HPDE6-E6E7 (cell line): ENCODE measurements around the gene SATB2.

ENCODE experiments used
- DNase-seq: peaks from one replicate; pipeline ENCODE4 v3.0.0; 2011; ENCODE audit warnings: missing footprints; ENCODE audit errors: extremely low spot score

The SATB2 gene

DNA sequence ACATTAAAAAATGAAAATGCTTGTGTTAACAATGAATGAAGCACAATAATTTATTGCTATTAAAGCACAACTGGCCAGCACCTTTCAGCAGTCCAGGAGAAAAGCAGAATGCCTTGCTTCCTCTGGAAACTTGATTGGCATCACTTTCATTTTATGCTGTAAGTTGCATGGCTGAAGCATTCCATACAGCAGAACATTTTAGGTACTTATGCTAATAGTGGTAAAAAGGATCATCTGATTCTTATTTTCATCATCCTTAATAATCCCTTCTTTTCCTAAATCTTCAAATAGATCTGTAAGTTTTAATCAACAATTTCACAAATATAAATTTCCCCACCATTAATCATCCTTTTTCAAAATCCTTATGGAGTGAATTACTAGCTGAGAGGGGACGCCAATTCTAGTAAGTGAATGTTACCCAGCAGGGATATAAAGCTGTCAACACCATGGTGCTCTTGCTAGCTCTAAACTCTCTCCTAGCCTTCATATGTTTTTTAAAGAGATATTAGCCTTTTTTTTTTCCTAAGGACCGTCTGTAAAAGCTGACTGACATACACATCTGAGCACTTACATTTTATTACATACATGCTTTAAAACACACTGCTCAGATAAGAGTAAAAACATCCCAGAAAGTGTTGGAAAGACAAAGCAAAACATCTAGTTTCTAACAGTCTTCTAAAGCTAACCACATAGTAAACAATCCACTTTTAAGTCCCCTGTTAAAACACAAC lies 5.3 kb downstream of the SATB2 start:
- DNase-seq = no peak

DNA sequence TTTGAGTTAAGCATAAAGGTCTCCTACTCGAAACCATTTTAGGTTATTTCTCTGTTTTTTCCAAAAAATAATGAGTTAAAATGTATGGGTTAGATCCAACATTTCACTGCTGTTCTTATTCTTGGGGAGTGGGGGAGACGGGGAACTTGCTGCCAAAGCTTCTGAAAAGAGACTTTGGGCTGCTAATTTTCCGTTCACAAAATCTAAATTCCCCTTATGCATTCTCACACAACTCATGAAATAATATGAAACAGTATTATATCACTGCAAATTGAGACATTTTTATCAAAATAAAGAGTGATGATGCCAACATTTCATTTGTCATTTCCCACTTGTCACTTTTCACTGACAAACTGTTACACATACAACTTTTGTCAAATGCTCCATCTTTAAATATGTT lies 7.8 kb downstream of the SATB2 start:
- no peak for DNase-seq

DNA sequence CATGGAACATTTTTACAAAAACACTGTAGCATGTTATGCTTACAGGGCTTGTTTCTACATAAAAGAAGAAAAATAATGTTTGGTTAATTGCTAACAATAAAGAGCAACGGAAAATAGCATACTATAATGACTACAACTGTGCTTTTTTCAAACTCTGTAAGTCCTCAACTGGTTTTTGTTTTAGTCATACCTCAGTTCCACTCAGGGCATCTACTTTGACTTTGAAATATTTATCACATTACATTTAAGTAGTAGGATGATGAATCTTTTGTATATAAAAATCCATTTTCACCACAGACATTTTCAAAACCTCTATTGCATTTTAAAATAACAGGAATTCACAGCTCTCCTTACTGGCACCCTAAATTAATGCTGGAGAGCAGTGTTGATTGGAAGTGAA lies 8.3 kb downstream of the SATB2 start:
- DNase-seq = no peak

GRCh38 chr2:199446996-199447576 lies 10.7 kb downstream of the SATB2 start:
- DNase-seq = no peak

GRCh38 chr2:199444749-199445148 lies 13.0 kb downstream of the SATB2 start:
- DNase-seq = no peak

GRCh38 chr2:199443589-199444130 lies 14.1 kb downstream of the SATB2 start:
- DNase-seq = no peak

DNA sequence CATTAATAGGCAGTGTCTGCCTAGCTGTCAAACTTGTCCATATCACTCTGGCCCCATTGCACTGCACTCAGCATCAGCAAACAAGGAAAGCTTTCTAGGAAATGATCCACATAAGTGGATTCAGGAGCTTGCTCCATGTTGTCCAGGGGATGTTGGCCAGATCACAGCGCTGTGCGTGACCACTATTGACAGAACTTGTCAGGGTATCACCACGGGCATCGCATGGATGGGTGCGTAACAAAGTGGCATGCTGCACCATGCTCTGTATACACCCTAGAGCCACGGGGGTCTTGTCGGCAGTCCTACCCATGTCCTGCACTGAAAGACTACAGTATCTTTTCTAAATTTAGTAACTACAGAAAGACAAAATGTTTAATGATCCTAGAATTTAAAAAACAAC lies 15.6 kb downstream of the SATB2 start:
- DNase-seq = no peak

DNA sequence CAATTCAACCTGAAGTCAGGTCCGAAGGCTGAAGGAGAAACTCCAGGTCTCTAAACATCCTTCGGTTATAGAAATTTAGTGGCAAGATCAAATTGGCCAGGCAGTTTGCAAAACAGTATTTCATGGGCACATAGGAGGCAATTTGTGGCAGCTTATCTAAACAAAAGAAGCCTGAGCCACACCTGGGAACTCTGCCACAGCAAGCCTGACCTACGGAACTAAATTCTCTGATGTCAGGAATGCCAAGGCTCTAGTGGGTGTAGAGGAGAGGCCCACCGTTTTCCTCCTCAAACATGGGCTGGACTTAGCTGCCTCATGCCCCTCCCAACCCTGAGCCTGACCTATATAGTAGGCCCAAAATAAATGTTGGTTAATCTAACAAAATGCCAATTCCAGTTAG lies 16.0 kb downstream of the SATB2 start:
- DNase-seq = no peak

- no peak for DNase-seq
Measured at GRCh38 chr2:199440118-199440517, 17.6 kb downstream of the SATB2 start.

- no peak for DNase-seq
Measured at GRCh38 chr2:199439542-199439941, 18.2 kb downstream of the SATB2 start.

DNA sequence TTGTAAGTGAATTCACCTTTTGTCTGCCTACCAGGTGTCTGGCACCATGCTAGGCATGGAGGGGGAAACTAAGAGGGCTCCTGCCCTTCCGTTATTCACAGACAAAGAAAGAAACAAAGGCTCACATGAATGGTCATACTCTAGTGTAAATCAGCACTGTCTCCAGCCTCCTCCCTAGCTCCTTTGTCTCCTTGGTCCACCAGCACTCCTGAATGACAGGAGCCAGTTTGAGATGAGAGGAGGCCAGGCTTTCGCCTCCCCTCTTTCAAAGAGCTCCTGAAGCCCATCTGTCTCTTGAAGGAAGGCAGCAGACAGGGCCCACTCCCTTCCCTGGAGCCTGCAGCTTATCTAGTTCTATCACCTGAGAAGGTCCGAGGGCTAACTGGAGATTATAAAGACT lies 18.7 kb downstream of the SATB2 start:
- DNase-seq = no peak

DNA sequence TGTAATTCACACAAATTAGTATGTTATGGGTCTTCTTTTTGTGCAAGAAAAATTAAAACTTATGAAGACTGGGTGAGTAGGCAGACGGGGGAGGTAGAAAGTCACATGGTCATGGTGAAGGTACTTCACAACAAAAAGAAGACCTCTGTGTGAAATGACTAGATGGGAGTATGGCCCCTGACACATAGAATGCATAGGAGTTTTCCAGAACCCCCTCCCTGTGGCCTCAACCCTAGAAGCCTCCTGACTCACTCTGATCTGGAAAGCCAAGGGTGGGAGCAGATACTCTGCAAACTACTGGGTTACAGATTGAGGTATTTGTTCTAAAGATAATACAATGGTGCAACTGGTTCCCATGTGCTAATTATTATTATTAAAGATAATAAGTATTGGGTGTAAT lies 23.2 kb downstream of the SATB2 start:
- no peak for DNase-seq

- DNase-seq = no peak
Measured at GRCh38 chr2:199433204-199433832, 24.4 kb downstream of the SATB2 start.

DNA sequence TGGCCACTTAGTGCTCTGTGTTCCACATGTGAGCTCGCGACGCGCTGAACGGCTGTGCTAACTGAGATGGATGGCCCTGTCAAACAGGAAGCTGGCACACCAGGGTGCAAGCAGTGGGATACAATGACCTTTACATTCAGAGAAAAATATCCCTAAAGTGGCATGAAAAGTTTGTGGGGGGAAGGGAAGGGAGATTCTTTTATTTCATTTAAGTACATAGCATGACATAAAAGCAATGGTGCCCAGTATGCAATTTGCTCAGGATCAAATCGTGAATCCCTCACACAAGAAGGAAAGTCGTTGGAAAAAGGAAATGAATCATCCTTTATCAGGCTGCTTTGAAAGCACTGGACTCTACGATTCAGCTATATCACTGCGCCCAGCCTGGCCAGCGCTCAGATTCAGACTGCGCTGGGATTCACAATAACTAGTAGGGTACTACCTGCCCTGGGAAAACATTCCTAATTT lies 26.0 kb downstream of the SATB2 start:
- DNase-seq = no peak

GRCh38 chr2:199430214-199430613 lies 27.5 kb downstream of the SATB2 start:
- DNase-seq = no peak

- DNase-seq = no peak
Measured at GRCh38 chr2:199428291-199428690, 29.4 kb downstream of the SATB2 start.

DNA sequence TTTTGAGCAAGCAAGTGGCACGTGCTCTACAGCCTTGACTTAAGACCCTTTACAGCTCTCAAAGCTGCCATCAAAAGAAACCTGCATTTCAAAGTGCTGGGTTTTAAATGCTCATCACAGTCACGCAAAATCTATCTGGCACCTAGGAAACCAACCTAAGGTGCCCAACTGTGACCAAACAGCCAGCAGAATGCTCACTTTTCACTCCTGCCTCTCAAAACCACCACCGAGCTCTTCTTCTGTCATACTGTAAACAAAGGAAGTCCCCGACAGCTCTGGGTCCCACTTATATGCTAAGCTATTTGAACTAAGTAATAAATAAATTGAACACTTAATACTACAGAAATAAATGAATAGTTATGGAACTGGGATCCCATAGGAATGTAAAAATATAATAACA lies 33.6 kb downstream of the SATB2 start:
- no peak for DNase-seq

DNA sequence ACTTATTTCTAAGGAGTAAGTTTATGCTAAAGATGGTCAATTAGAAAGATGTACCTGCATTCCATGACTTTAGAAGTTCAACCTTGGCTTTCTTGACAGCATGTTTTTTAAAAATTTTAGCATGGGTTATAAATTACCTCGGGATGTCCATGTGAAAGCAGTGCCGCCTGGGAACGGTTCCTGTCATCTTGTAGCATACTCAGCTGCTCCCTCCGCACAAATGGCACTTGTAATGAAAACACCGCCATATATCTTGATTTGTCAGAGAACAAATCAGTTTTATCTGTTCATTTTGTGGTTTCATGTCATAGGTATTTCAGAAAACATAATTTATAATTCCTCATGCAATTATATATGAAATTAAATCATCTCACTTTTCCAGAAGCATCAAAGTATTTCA lies 38.3 kb downstream of the SATB2 start:
- DNase-seq = no peak

DNA sequence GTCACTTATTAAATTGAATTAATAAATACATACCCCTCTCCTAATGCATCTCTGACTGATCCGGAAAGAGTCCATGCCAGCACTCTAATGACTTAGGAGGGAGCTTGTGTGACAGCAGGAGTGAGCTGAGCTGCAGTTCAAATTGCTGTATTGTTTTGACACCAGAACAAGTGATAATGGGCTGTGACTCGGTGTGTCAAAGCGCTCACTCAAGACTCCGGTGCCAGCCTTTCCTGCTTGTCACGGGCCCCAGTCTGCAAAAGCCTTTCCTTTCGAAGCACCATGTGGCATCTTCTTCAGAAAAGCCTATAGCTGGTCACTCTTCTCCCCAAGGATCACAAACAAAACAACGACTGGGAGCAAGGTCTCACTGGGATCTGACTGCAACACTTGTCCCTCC lies 43.3 kb downstream of the SATB2 start:
- DNase-seq = no peak

- no peak for DNase-seq
Measured at GRCh38 chr2:199414001-199414400, 43.7 kb downstream of the SATB2 start.

- DNase-seq = no peak
Measured at GRCh38 chr2:199409759-199410529, 47.8 kb downstream of the SATB2 start.

GRCh38 chr2:199407421-199407820 lies 50.3 kb downstream of the SATB2 start:
- DNase-seq = no peak
